Sigmoid colon (tissue), 7 donors: ENCODE results near the gene PGAM2. TPM values are rescaled to one million over a fixed set of nuclear protein-coding genes. Genes with fewer than 3 reads are reported as not detected.
A peak's percentile ranks its signal among the peaks of the same experiment; 100 is the strongest.

ENCODE experiments used
- DNase-seq: peaks from one replicate; pipeline ENCODE4 v3.0.0-alpha.2; 2019
- H3K27ac ChIP-seq, 4 donors: fragments of 200-600 bp; sonication (generic); one replicate each; pipeline ENCODE4 v1.5.1; 2016 to 2019; ENCODE audit warnings: mild to moderate bottlenecking in 1 of 4
- H3K27me3 ChIP-seq, 3 donors: fragments of 200-600 bp; sonication (generic); one replicate each; pipeline ENCODE4 v1.5.1; 2019; ENCODE audit warnings: mild to moderate bottlenecking in 1 of 3
- H3K36me3 ChIP-seq, 4 donors: fragments of 200-600 bp; sonication (generic); one replicate each; pipeline ENCODE4 v1.5.1; 2016 to 2019
- H3K4me1 ChIP-seq, 4 donors: fragments of 200-600 bp; sonication (generic); one replicate each; pipeline ENCODE4 v1.5.1; 2017 to 2019
- H3K4me3 ChIP-seq, 4 donors: fragments of 200-600 bp; sonication (generic); one replicate each; pipeline ENCODE4 v1.5.1; 2017 to 2019; ENCODE audit warnings: mild to moderate bottlenecking in 2 of 4, moderate library complexity in 1 of 4
- H3K9me3 ChIP-seq, 4 donors: fragments of 200-600 bp in 3 of 4; sonication (generic) in 3 of 4; one replicate each; pipeline versions ENCODE4 v1.5.1 to v1.6.1; 2013 to 2019
- CTCF ChIP-seq, 4 experiments: fragments of 450-650 bp in 3 of 4; fragments of 200-600 bp in 1 of 4; IDR thresholded peaks; one replicate each; pipeline ENCODE4 v1.5.1; 2016 to 2019; ENCODE audit warnings: antibody characterized with exemption in 4 of 4, mild to moderate bottlenecking in 3 of 4, moderate library complexity in 2 of 4
- EP300 ChIP-seq, 4 donors: sonication (generic); formaldehyde crosslinking; IDR thresholded peaks; one replicate each; pipeline ENCODE4 v1.6.1; 2017; ENCODE audit warnings: antibody characterized with exemption in 4 of 4
- POLR2A ChIP-seq, 2 donors: fragments of 450-650 bp; IDR thresholded peaks; one replicate each; pipeline ENCODE4 v1.6.1; 2016; ENCODE audit warnings: antibody characterized with exemption in 2 of 2, mild to moderate bottlenecking in 2 of 2, moderate library complexity in 2 of 2
- POLR2AphosphoS5 ChIP-seq, 4 donors: sonication (generic); formaldehyde crosslinking; IDR thresholded peaks; one replicate each; pipeline ENCODE4 v1.6.1; 2017; ENCODE audit warnings: antibody characterized with exemption in 4 of 4
- WGBS, 2 donors: extraction: QIAGEN DNeasy Blood & Tissue Kit; methylation state at CpG; one replicate each; pipeline ENCODE4 v1.1.7; 2013; 5-methylcytosine and 5-hydroxymethylcytosine counted together
- intact Hi-C: fragments of 100-400 bp; cut with DNase I; formaldehyde crosslinking; loops from one replicate; pipeline ENCODE4 v1.15.1; 2023
- polyA plus RNA-seq, 3 donors: library from polyadenylated mRNA; stranded (reverse); fragments of 200-250 nt; gene quantifications; one replicate each; pipeline ENCODE4 v1.2.3, GENCODE V29; 2013
- total RNA-seq, 4 donors: library from RNA; depleted of rRNA; stranded (reverse); fragments of >200 nt; gene quantifications; one replicate each; pipeline ENCODE4 v1.1.0, GENCODE V29; 2016
- donor health status: healthy with polysubstance abuse.
- donor health status: Bipolar disorder and iron deficiency.
- donor health status: healthy.

Gene PGAM2
- total and polyA plus RNA-seq, 7 donors = 0.71 to 3.0 (median 1.3) TPM; not detected in 1

- DNase-seq = no peak
- no peak overlapping the region for H3K27ac ChIP-seq
- TF ChIP-seq POLR2A (IDR thresholded peaks at IDR 0.05) (no peak), CTCF (IDR thresholded peaks at IDR 0.05) (no peak), POLR2AphosphoS5 (IDR thresholded peaks at IDR 0.05) (no peak), EP300 (IDR thresholded peaks at IDR 0.05) (no peak)
- intact Hi-C loops = no loop called here
- H3K27me3 ChIP-seq = no peaks in the 10 kb centered on the region
- H3K4me3 ChIP-seq = no peak overlapping the region
- H3K9me3 ChIP-seq = no peaks in the 10 kb centered on the region
- H3K4me1 ChIP-seq = peaks cover 0 to 27% (median 12%) of the 10 kb centered on the region in 4 donors
- 87 to 89% methylated on average over 8 of the region's 8 CpGs for WGBS, 2 donors
- peaks cover 23 to 81% (median 43%) of the 10 kb centered on the region in 4 donors for H3K36me3 ChIP-seq
Measured at GRCh38 chr7:44050915-44051560, 14.3 kb downstream of the PGAM2 start.

- intact Hi-C loops = no loop called here
- no peak for TF ChIP-seq CTCF (IDR thresholded peaks at IDR 0.05)
- TF ChIP-seq POLR2A (IDR thresholded peaks at IDR 0.05) = no peak
- no peak for TF ChIP-seq POLR2AphosphoS5 (IDR thresholded peaks at IDR 0.05)
- no peak for TF ChIP-seq EP300 (IDR thresholded peaks at IDR 0.05)
- DNase-seq = no peak
- 95% methylated on average over 14 of the region's 14 CpGs for WGBS, 2 donors
- no peak overlapping the region for H3K4me3 ChIP-seq
- no peak overlapping the region for H3K27ac ChIP-seq
- no peaks in the 10 kb centered on the region for H3K27me3 ChIP-seq
- H3K36me3 ChIP-seq = peaks cover 21 to 74% (median 43%) of the 10 kb centered on the region in 4 donors
- peaks cover 0 to 34% (median 20%) of the 10 kb centered on the region in 4 donors for H3K4me1 ChIP-seq
- no peaks in the 10 kb centered on the region for H3K9me3 ChIP-seq
Measured at GRCh38 chr7:44050121-44050914, 15.0 kb downstream of the PGAM2 start.

GRCh38 chr7:44048031-44048795, 17.2 kb downstream of the PGAM2 start:
- Histone ChIP-seq H3K27ac (no peak overlapping the region), H3K9me3 (no peaks in the 10 kb centered on the region), H3K27me3 (no peaks in the 10 kb centered on the region), H3K4me3 (no peak overlapping the region), H3K4me1 (peaks cover 0 to 45% (median 29%) of the 10 kb centered on the region in 4 donors), H3K36me3 (peaks cover 15 to 53% (median 32%) of the 10 kb centered on the region in 4 donors)
- intact Hi-C loops = no loop called here
- TF ChIP-seq EP300 (IDR thresholded peaks at IDR 0.05) = no peak
- DNase-seq = no peak
- WGBS, 2 donors = 94 to 96% methylated on average over 7 of the region's 7 CpGs

GRCh38 chr7:44046321-44047061, 18.9 kb downstream of the PGAM2 start:
- peaks cover 3 to 35% (median 18%) of the 10 kb centered on the region in 4 donors for H3K36me3 ChIP-seq
- intact Hi-C loops = no loop called here
- WGBS, 2 donors = 57 to 74% methylated on average over 8 of the region's 8 CpGs
- H3K27ac ChIP-seq = no peak overlapping the region
- H3K9me3 ChIP-seq = no peaks in the 10 kb centered on the region
- peaks cover 0 to 45% (median 29%) of the 10 kb centered on the region in 4 donors for H3K4me1 ChIP-seq
- no peak overlapping the region for H3K4me3 ChIP-seq
- TF ChIP-seq EP300 (IDR thresholded peaks at IDR 0.05) (no peak), POLR2AphosphoS5 (IDR thresholded peaks at IDR 0.05) (peak in 1 of 4 donors; percentile 11)
- no peaks in the 10 kb centered on the region for H3K27me3 ChIP-seq
- DNase-seq = peak; percentile 55
